ENCODE data around the gene MAP3K20. TPM values are rescaled to one million over a fixed set of nuclear protein-coding genes. Genes with fewer than 3 reads are reported as not detected.

Gene MAP3K20
- total and polyA plus RNA-seq, 2 of the 8 experiments (the other 6 are each of a cell fraction or from before 2014, with no cell fraction given) = 3.1 to 11.1 TPM

- TF ChIP-seq MAFK (IDR thresholded peaks at IDR 0.05; ENCODE audit: low read depth, low read length) = peak; percentile 83
- peak; percentile 37; the same call in 1 of the 2 replicates for TF ChIP-seq TBP (IDR thresholded peaks at IDR 0.05; ENCODE audit: low read depth, low read length)
Observed at GRCh38 chr2:173184031-173185004, 108.7 kb downstream of the MAP3K20 start (continued).

Measured in H1 (cell line).